Activated gamma-delta T cell treated with Interleukin-2 at 50 U/mL for 16 hours (primary cell): ENCODE data around the gene EPHB3.

Experiments used
- DNase-seq: peaks from one replicate; pipeline ENCODE4 v3.0.0-alpha.2; 2020

The EPHB3 gene

DNA sequence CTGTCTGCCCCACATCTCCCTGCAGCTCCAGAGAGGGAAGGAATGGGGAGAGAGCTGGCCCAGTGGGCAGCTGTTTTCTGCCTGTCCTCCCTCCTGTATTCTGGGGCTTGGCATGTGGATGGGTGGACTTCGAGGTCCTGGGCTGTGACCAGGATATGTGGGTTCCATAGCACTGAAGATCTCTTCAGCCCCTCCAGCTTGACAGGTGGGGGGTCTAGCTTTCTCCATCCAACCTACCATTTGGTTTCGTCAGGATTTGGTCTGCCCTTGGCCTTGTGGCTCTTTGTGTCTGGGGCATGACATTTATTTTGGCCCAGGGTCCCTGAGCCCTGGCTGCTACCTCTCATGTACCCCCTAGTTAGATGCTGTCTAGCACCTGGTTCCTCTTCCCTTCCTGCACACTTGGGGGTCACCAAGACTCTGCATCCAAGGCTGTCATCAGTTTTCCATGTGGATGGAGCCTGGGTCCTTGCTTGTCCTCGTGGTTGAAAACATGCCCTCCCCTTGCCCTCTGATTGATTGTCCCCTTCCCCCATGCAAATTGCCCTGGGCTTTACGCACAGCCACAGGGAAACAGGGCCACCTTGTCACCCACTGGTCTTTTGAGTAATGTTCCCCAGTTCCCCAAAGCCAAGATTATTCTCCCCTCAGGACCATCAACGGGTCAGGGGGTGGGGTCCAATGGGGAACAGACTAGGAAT lies 3.2 kb downstream of the EPHB3 start:
- no peak for DNase-seq

- no peak for DNase-seq
Observed at GRCh38 chr3:184565421-184566211, 4.0 kb downstream of the EPHB3 start.

GRCh38 chr3:184566441-184567414 lies 5.1 kb downstream of the EPHB3 start:
- DNase-seq = no peak

DNA sequence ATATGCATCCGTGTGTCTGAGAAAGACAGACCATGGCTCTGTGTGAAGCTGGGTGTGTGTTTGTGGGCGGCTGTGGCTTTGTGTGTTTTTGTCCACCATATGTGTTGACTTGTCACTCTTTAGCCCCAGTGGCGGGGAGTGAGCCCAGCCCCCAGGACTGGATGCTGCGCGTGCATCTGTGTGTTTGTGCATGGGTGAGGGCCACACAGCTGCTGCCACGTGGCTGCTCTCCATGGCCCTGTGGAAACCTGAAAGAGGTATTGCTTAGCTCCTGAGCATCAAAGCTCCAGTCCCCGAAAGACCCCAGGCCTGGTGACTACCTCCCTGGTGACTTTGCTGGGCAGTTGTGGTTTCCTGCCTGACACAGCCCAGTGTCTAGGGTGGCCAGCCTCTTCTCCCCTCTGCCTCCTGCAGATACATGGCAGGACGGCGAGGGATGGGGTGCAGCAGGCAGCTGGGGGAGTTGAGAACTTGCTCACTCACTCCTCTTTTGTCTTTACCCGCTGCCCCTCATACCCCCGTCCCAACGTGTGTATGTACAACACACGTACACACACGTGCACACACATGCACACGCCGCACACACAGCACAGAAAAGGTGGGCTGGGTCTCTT lies 6.5 kb downstream of the EPHB3 start:
- DNase-seq = no peak

DNA sequence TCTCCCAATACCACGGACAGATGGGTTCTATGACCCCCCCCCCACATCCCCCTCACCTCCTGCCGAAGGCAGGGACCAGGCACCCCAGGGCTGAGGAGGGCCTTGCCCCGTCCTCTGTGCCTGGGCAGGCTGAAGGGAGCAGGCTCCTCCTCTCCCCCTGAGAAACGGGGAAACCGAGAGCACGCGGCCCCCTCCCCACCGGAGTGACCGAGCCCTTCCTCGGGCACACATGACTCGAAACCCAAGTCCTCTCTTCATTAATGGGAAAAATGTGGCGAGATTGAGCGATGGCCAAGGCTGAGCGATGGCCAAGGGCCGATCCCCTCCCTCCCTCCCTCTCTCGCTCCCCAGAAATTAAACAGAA lies 7.0 kb downstream of the EPHB3 start:
- DNase-seq = no peak

GRCh38 chr3:184568924-184569829 lies 7.6 kb downstream of the EPHB3 start:
- no peak for DNase-seq

- DNase-seq = no peak
Observed at GRCh38 chr3:184570035-184570434, 8.4 kb downstream of the EPHB3 start.

- no peak for DNase-seq
Observed at GRCh38 chr3:184570489-184570888, 8.9 kb downstream of the EPHB3 start.

DNA sequence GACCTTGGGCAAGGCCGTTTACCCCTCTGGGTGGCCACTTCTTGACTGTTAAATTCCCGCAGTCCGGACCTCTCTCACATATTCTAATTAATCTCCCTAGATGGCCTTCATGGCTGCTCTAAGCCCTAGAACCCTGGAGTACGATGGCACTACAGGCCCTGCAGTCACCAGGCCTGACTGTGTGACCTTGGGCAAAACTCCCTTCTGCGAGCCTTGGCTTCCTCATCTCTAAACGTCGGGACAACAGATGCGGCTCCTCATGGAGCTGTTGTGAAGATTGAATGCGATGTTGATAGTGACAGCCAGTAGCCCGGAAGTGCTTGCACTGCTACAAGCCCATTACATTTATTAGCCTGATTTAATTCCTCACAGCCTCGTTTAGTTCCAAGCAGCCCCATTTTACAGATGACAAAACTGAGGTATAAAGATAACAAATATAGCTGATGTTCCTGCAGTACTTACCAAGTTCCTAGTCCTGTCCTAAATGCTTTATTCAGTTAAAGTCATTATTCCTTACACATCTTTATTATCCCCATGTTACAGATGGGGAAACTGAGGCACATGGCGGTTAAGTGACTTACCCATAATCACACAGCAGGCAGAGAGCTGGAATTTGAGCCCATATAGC lies 10.3 kb downstream of the EPHB3 start:
- DNase-seq = no peak

DNA sequence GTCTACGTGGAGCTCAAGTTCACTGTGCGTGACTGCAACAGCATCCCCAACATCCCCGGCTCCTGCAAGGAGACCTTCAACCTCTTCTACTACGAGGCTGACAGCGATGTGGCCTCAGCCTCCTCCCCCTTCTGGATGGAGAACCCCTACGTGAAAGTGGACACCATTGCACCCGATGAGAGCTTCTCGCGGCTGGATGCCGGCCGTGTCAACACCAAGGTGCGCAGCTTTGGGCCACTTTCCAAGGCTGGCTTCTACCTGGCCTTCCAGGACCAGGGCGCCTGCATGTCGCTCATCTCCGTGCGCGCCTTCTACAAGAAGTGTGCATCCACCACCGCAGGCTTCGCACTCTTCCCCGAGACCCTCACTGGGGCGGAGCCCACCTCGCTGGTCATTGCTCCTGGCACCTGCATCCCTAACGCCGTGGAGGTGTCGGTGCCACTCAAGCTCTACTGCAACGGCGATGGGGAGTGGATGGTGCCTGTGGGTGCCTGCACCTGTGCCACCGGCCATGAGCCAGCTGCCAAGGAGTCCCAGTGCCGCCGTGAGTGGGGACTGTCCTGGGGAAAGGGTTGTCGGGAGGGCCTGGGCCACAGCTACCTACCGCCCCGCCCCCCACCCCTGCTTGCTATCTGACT lies 11.2 kb downstream of the EPHB3 start:
- DNase-seq = no peak

- no peak for DNase-seq
Observed at GRCh38 chr3:184574515-184575417, 13.2 kb downstream of the EPHB3 start.

DNA sequence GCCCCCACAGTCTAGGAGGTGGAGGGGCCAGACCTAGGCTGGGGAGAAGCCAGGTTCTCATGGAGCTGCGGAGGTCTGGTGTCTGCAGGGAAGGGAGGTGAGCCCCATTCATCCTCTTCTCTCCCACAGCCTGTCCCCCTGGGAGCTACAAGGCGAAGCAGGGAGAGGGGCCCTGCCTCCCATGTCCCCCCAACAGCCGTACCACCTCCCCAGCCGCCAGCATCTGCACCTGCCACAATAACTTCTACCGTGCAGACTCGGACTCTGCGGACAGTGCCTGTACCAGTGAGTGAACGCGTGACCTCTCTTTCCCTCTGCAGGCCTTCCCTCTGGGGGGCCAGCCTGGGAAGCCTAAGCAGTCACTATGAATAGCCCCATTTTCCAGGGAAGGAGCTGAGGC lies 14.1 kb downstream of the EPHB3 start:
- no peak for DNase-seq

GRCh38 chr3:184576457-184577240 lies 15.1 kb downstream of the EPHB3 start:
- DNase-seq = no peak

DNA sequence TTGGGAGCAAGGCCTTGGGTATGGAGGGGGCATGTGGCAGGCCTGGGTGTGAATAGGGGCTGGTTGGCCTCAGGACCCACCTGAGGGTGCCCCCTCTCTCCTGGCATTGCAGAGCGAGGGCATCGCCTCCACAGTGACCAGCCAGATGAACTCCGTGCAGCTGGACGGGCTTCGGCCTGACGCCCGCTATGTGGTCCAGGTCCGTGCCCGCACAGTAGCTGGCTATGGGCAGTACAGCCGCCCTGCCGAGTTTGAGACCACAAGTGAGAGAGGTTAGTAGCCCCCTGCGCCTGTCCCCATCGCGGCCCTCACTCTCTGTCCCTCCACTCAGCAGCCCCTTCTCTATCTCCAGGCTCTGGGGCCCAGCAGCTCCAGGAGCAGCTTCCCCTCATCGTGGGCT lies 16.0 kb downstream of the EPHB3 start:
- no peak for DNase-seq

DNA sequence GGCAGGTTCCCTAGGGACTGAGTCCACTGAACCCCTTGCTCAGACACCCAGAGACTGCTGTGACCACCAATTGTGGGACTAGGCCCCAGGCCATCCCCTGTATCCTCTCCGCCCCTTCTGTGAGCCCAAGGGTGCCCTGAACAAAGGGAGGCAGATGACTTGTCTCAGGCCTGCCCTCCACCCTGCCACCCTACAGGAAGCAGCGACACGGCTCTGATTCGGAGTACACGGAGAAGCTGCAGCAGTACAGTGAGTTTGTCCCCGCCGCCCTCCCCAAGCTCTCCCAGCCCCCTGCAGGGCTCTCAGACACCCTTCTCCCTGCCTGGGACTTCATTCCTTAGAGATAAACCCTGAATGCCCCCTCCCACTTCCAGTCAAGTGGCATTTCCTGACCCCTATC lies 16.6 kb downstream of the EPHB3 start:
- DNase-seq = no peak

DNA sequence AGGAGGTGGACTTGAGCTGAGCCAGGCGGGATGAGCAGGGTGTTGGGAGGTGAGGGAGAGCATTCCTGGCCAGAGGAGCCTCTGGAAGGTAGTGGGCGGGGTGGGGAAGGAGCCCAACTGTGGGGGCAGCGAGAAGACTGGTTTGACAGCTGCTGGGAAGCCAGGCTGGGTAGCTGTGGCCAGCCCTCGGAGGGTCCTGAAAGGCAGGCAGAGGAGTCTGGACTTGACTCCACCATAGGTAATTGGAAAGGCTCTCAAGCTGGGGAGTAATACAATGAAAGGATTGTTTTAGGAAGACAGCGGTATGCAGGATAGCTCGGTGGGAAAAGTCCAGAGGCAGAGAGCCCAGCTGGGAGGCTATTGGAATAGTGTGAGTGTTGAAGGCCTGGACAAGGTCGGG lies 17.2 kb downstream of the EPHB3 start:
- DNase-seq = no peak

DNA sequence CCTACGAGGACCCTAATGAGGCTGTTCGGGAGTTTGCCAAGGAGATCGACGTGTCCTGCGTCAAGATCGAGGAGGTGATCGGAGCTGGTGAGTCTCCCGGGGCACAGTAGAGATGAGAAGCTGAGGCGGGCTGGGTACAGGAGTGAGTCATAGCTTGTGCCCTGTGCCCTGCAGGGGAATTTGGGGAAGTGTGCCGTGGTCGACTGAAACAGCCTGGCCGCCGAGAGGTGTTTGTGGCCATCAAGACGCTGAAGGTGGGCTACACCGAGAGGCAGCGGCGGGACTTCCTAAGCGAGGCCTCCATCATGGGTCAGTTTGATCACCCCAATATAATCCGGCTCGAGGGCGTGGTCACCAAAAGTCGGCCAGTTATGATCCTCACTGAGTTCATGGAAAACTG lies 17.9 kb downstream of the EPHB3 start:
- no peak for DNase-seq

DNA sequence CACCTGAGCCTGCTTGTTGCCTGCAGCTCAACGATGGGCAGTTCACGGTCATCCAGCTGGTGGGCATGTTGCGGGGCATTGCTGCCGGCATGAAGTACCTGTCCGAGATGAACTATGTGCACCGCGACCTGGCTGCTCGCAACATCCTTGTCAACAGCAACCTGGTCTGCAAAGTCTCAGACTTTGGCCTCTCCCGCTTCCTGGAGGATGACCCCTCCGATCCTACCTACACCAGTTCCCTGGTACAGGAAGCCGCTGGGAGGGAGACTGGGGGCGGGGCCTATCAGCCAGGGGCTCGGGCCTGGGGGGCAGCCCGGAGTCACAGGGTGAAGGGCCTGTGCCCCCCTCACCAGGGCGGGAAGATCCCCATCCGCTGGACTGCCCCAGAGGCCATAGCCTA lies 18.8 kb downstream of the EPHB3 start:
- DNase-seq = no peak

DNA sequence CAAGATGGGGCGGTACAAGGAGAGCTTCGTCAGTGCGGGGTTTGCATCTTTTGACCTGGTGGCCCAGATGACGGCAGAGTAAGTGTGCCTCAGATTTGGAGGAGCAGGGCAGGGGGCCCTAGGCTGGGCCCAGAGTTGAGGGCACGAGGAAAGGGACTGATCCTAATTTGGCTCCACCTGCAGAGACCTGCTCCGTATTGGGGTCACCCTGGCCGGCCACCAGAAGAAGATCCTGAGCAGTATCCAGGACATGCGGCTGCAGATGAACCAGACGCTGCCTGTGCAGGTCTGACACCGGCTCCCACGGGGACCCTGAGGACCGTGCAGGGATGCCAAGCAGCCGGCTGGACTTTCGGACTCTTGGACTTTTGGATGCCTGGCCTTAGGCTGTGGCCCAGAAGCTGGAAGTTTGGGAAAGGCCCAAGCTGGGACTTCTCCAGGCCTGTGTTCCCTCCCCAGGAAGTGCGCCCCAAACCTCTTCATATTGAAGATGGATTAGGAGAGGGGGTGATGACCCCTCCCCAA lies 19.8 kb downstream of the EPHB3 start:
- DNase-seq = no peak
